HL-60 (cell line): ENCODE results near the gene LHX5.

ENCODE experiments used
- CTCF ChIP-seq: IDR thresholded peaks from one replicate; pipeline ENCODE4 v1.5.1; 2011; ENCODE audit warnings: low read length, control low read depth, inconsistent platforms; ENCODE audit not compliant: insufficient read depth
- GABPA ChIP-seq: IDR thresholded peaks from 2 replicates; pipeline ENCODE4 v1.6.1; 2012; ENCODE audit warnings: low read depth
- POLR2AphosphoS5 ChIP-seq: IDR thresholded peaks from 2 replicates; pipeline ENCODE4 v1.6.1; 2012; ENCODE audit warnings: low read depth

GRCh38 chr12:113488322-113488721 is 16.7 kb upstream of the LHX5 start:
- TF ChIP-seq POLR2AphosphoS5 (no peak), CTCF (no peak), GABPA (no peak)
